ENCODE data around the gene CFTR. TPM values are rescaled to one million over a fixed set of nuclear protein-coding genes. Genes with fewer than 3 reads are reported as not detected.

CFTR gene
- under 1 TPM; 0.29 to 0.30 TPM for total RNA-seq
- 1 to 10 TPM in 1 of 2 donors, under 1 TPM in 1; 0.10 to 3.1 TPM for polyA plus RNA-seq
- long read RNA-seq, donor 1, result 0 reads
- long read RNA-seq, donor 2, partial matches to known transcripts, result 0 of 4 reads
- long read RNA-seq, donor 2, other reads (novel, unspliced or antisense), result 4 of 4 reads

- 1 to 2% methylated on average over 43 to 45 of the region's 45 CpGs for WGBS, 2 donors
- DNase-seq (peak; percentile 42 to 75), ATAC-seq (ENCODE audit: low FRiP score) (peak; percentile 43)
- Histone ChIP-seq H3K9me3 (ENCODE audit: control insufficient read depth, low read length) (no peaks in the 10 kb centered on the region), H3K27me3 (ENCODE audit: control insufficient read depth in 1 of 2, insufficient read depth in 2 of 2, low read length in 1 of 2) (no peaks in the 10 kb centered on the region), H3K4me1 (ENCODE audit: control insufficient read depth in 1 of 2, insufficient read depth in 2 of 2, low read length in 2 of 2) (no peaks in the 10 kb centered on the region), H3K36me3 (ENCODE audit: control insufficient read depth in 1 of 2, insufficient read depth in 2 of 2, low read length in 1 of 2) (no peaks in the 10 kb centered on the region), H3K4me3 (ENCODE audit: low read length in 2 of 2) (peak within 1 kb of the TSS; percentile 36 to 60), H3K27ac (ENCODE audit: low read depth in 1 of 2, low read length in 2 of 2) (no peak within 1 kb of the TSS)
- intact Hi-C loops (cut with DNase I), result no loop called here
Observed at GRCh38 chr7:117479225-117480054, at the start of gene CFTR. CFTR (plus strand) TSS chr7:117480025; CDS start chr7:117480095, 70 bp downstream.

- Histone ChIP-seq H3K27ac (ENCODE audit: low read depth in 1 of 2, low read length in 2 of 2) (no peak overlapping the region), H3K4me3 (ENCODE audit: low read length in 2 of 2) (no peak overlapping the region), H3K27me3 (ENCODE audit: control insufficient read depth in 1 of 2, insufficient read depth in 2 of 2, low read length in 1 of 2) (no peaks in the 10 kb centered on the region), H3K9me3 (ENCODE audit: control insufficient read depth, low read length) (no peaks in the 10 kb centered on the region), H3K36me3 (ENCODE audit: control insufficient read depth in 1 of 2, insufficient read depth in 2 of 2, low read length in 1 of 2) (no peaks in the 10 kb centered on the region), H3K4me1 (ENCODE audit: control insufficient read depth in 1 of 2, insufficient read depth in 2 of 2, low read length in 2 of 2) (no peaks in the 10 kb centered on the region)
- 66 to 68% methylated on average over 2 of the region's 2 CpGs for WGBS, 2 donors
- intact Hi-C loops (cut with DNase I), result no loop called here
- no peak for DNase-seq
- ATAC-seq (ENCODE audit: low FRiP score), result no peak
Observed at GRCh38 chr7:117435475-117436043, 44.3 kb upstream of the CFTR start.

- DNase-seq, result no peak
- Histone ChIP-seq H3K9me3 (ENCODE audit: control insufficient read depth, low read length) (peaks cover 2% of the 10 kb centered on the region), H3K36me3 (ENCODE audit: control insufficient read depth in 1 of 2, insufficient read depth in 2 of 2, low read length in 1 of 2) (no peaks in the 10 kb centered on the region), H3K27ac (ENCODE audit: low read depth in 1 of 2, low read length in 2 of 2) (no peak overlapping the region), H3K4me1 (ENCODE audit: control insufficient read depth in 1 of 2, insufficient read depth in 2 of 2, low read length in 2 of 2) (no peaks in the 10 kb centered on the region), H3K4me3 (ENCODE audit: low read length in 2 of 2) (no peak overlapping the region), H3K27me3 (ENCODE audit: control insufficient read depth in 1 of 2, insufficient read depth in 2 of 2, low read length in 1 of 2) (no peaks in the 10 kb centered on the region)
- no peak for ATAC-seq (ENCODE audit: low FRiP score)
- 73% methylated on average over 1 of the region's 1 CpG for WGBS, 2 donors
- intact Hi-C loops (cut with DNase I), result no loop called here
Observed at GRCh38 chr7:117444646-117445045, 35.2 kb upstream of the CFTR start.

- ATAC-seq (ENCODE audit: low FRiP score), result no peak
- Histone ChIP-seq H3K4me1 (ENCODE audit: control insufficient read depth in 1 of 2, insufficient read depth in 2 of 2, low read length in 2 of 2) (no peaks in the 10 kb centered on the region), H3K27me3 (ENCODE audit: control insufficient read depth in 1 of 2, insufficient read depth in 2 of 2, low read length in 1 of 2) (no peaks in the 10 kb centered on the region), H3K36me3 (ENCODE audit: control insufficient read depth in 1 of 2, insufficient read depth in 2 of 2, low read length in 1 of 2) (no peaks in the 10 kb centered on the region), H3K4me3 (ENCODE audit: low read length in 2 of 2) (no peak overlapping the region), H3K9me3 (ENCODE audit: control insufficient read depth, low read length) (peaks cover 2% of the 10 kb centered on the region), H3K27ac (ENCODE audit: low read depth in 1 of 2, low read length in 2 of 2) (no peak overlapping the region)
- intact Hi-C loops (cut with DNase I), result no loop called here
- 90 to 96% methylated on average over 1 of the region's 1 CpG for WGBS, 2 donors
- no peak for DNase-seq
Observed at GRCh38 chr7:117445206-117445605, 34.6 kb upstream of the CFTR start.

- Histone ChIP-seq H3K27me3 (ENCODE audit: control insufficient read depth in 1 of 2, insufficient read depth in 2 of 2, low read length in 1 of 2) (no peaks in the 10 kb centered on the region), H3K36me3 (ENCODE audit: control insufficient read depth in 1 of 2, insufficient read depth in 2 of 2, low read length in 1 of 2) (no peaks in the 10 kb centered on the region), H3K4me1 (ENCODE audit: control insufficient read depth in 1 of 2, insufficient read depth in 2 of 2, low read length in 2 of 2) (no peaks in the 10 kb centered on the region), H3K9me3 (ENCODE audit: control insufficient read depth, low read length) (peaks cover 2% of the 10 kb centered on the region), H3K27ac (ENCODE audit: low read depth in 1 of 2, low read length in 2 of 2) (no peak overlapping the region), H3K4me3 (ENCODE audit: low read length in 2 of 2) (no peak overlapping the region)
- WGBS, 2 donors, result 65 to 72% methylated on average over 4 of the region's 4 CpGs
- ATAC-seq (ENCODE audit: low FRiP score) (no peak), DNase-seq (no peak)
- intact Hi-C loops (cut with DNase I), result no loop called here
Observed at GRCh38 chr7:117446220-117446815, 33.5 kb upstream of the CFTR start.

GRCh38 chr7:117448655-117449054 is 31.2 kb upstream of the CFTR start:
- Histone ChIP-seq H3K27me3 (ENCODE audit: control insufficient read depth in 1 of 2, insufficient read depth in 2 of 2, low read length in 1 of 2) (no peaks in the 10 kb centered on the region), H3K9me3 (ENCODE audit: control insufficient read depth, low read length) (peaks cover 2% of the 10 kb centered on the region), H3K36me3 (ENCODE audit: control insufficient read depth in 1 of 2, insufficient read depth in 2 of 2, low read length in 1 of 2) (no peaks in the 10 kb centered on the region), H3K4me1 (ENCODE audit: control insufficient read depth in 1 of 2, insufficient read depth in 2 of 2, low read length in 2 of 2) (no peaks in the 10 kb centered on the region), H3K4me3 (ENCODE audit: low read length in 2 of 2) (no peak overlapping the region), H3K27ac (ENCODE audit: low read depth in 1 of 2, low read length in 2 of 2) (no peak overlapping the region)
- WGBS, 2 donors, result 71 to 83% methylated on average over 2 of the region's 2 CpGs
- ATAC-seq (ENCODE audit: low FRiP score), result no peak
- intact Hi-C loops (cut with DNase I), result no loop called here
- DNase-seq, result no peak

- Histone ChIP-seq H3K36me3 (ENCODE audit: control insufficient read depth in 1 of 2, insufficient read depth in 2 of 2, low read length in 1 of 2) (no peaks in the 10 kb centered on the region), H3K9me3 (ENCODE audit: control insufficient read depth, low read length) (no peaks in the 10 kb centered on the region), H3K4me3 (ENCODE audit: low read length in 2 of 2) (no peak overlapping the region), H3K27ac (ENCODE audit: low read depth in 1 of 2, low read length in 2 of 2) (no peak overlapping the region), H3K27me3 (ENCODE audit: control insufficient read depth in 1 of 2, insufficient read depth in 2 of 2, low read length in 1 of 2) (no peaks in the 10 kb centered on the region), H3K4me1 (ENCODE audit: control insufficient read depth in 1 of 2, insufficient read depth in 2 of 2, low read length in 2 of 2) (no peaks in the 10 kb centered on the region)
- 32 to 34% methylated on average over 3 of the region's 3 CpGs for WGBS, 2 donors
- no peak for ATAC-seq (ENCODE audit: low FRiP score)
- DNase-seq, result no peak
- intact Hi-C loops (cut with DNase I), result loop anchor here (5.0 to 10.0 kb wide), 3 partner anchors 213 to 258 kb away; no protein-coding TSS in a partner anchor
Observed at GRCh38 chr7:117458977-117459583, 20.7 kb upstream of the CFTR start.

GRCh38 chr7:117459735-117460134 is 20.1 kb upstream of the CFTR start:
- Histone ChIP-seq H3K4me1 (ENCODE audit: control insufficient read depth in 1 of 2, insufficient read depth in 2 of 2, low read length in 2 of 2) (no peaks in the 10 kb centered on the region), H3K9me3 (ENCODE audit: control insufficient read depth, low read length) (no peaks in the 10 kb centered on the region), H3K36me3 (ENCODE audit: control insufficient read depth in 1 of 2, insufficient read depth in 2 of 2, low read length in 1 of 2) (no peaks in the 10 kb centered on the region), H3K27ac (ENCODE audit: low read depth in 1 of 2, low read length in 2 of 2) (no peak overlapping the region), H3K27me3 (ENCODE audit: control insufficient read depth in 1 of 2, insufficient read depth in 2 of 2, low read length in 1 of 2) (no peaks in the 10 kb centered on the region), H3K4me3 (ENCODE audit: low read length in 2 of 2) (no peak overlapping the region)
- ATAC-seq (ENCODE audit: low FRiP score) (no peak), DNase-seq (no peak)
- intact Hi-C loops (cut with DNase I), result loop anchor here (5.0 to 10.0 kb wide), 3 partner anchors 213 to 258 kb away; no protein-coding TSS in a partner anchor
